NCI-H82 treated with DMSO at 0.1 percent for 48 hours (cell line): ENCODE results near the gene SYTL3.
"Not testable (repeated sequence)": the region's sequence is repeated elsewhere in the genome, so short reads cannot be mapped to it uniquely, and the experiment has no call there.

ENCODE experiments used
- DNase-seq: peaks from one replicate; lab custom pipeline; 2025; ENCODE audit not compliant: unreplicated experiment; lab: John Stamatoyannopoulos, UW

The SYTL3 gene

GRCh38 chr6:158661156-158661685 is 11.4 kb downstream of the SYTL3 start:
- no peak for DNase-seq

- no peak for DNase-seq
Measured at GRCh38 chr6:158662607-158662953, 12.7 kb downstream of the SYTL3 start.

GRCh38 chr6:158662954-158663624 is 13.2 kb downstream of the SYTL3 start:
- DNase-seq, result no peak

GRCh38 chr6:158663625-158664165 is 13.8 kb downstream of the SYTL3 start:
- DNase-seq, result no peak

GRCh38 chr6:158665332-158665731 is 15.5 kb downstream of the SYTL3 start:
- DNase-seq, result no peak

GRCh38 chr6:158666628-158667359 is 16.9 kb downstream of the SYTL3 start:
- no peak for DNase-seq

GRCh38 chr6:158667360-158667981 is 17.6 kb downstream of the SYTL3 start:
- DNase-seq, result no peak

GRCh38 chr6:158668707-158669103 is 18.9 kb downstream of the SYTL3 start:
- DNase-seq, result no peak

- DNase-seq, result no peak
Measured at GRCh38 chr6:158669145-158670035, 19.5 kb downstream of the SYTL3 start.

GRCh38 chr6:158672119-158672518 is 22.3 kb downstream of the SYTL3 start:
- DNase-seq, result not testable (repeated sequence)

- DNase-seq, result no peak
Measured at GRCh38 chr6:158672726-158673125, 22.9 kb downstream of the SYTL3 start.

- no peak for DNase-seq
Measured at GRCh38 chr6:158674342-158675131, 24.7 kb downstream of the SYTL3 start.

- not testable (repeated sequence) for DNase-seq
Measured at GRCh38 chr6:158677094-158677493, 27.2 kb downstream of the SYTL3 start.

- no peak for DNase-seq
Measured at GRCh38 chr6:158677906-158678578, 28.2 kb downstream of the SYTL3 start.

- DNase-seq, result no peak
Measured at GRCh38 chr6:158680015-158680414, 30.2 kb downstream of the SYTL3 start.

- DNase-seq, result no peak
Measured at GRCh38 chr6:158680481-158680880, 30.6 kb downstream of the SYTL3 start.

GRCh38 chr6:158684311-158684710 is 34.5 kb downstream of the SYTL3 start:
- DNase-seq, result no peak

GRCh38 chr6:158684745-158685324 is 35.0 kb downstream of the SYTL3 start:
- no peak for DNase-seq

GRCh38 chr6:158686311-158686710 is 36.5 kb downstream of the SYTL3 start:
- DNase-seq, result no peak
